Measurements from ENCODE around the gene CRIP3. TPM values are rescaled to one million over a fixed set of nuclear protein-coding genes. Genes with fewer than 3 reads are reported as not detected.

Gene CRIP3
- total and polyA plus RNA-seq, 10 donors = 6.4 to 36.5 (median 8.6) TPM

- Histone ChIP-seq H3K4me3 (peak overlapping the region in 7 of 8 donors; percentile 8 to 62 (median 32)), H3K27me3 (replicated peaks in 1 of 7) (peaks cover 0 to 44% (median 11%) of the 10 kb centered on the region in 7 donors), H3K36me3 (no peaks in the 10 kb centered on the region), H3K4me1 (peaks cover 0 to 42% (median 25%) of the 10 kb centered on the region in 6 donors), H3K27ac (peak overlapping the region in 6 of 8 donors; percentile 14 to 66 (median 46)), H3K9me3 (no peaks in the 10 kb centered on the region)
- peak in 2 of 3 donors; percentile 26 to 27 for TF ChIP-seq POLR2AphosphoS5 (IDR thresholded peaks at IDR 0.05)
- no peak for TF ChIP-seq POLR2A (IDR thresholded peaks at IDR 0.05)
- 3 to 5% (median 4%) methylated on average over 37 to 44 of the region's 44 CpGs for WGBS, 5 donors
- no peak for DNase-seq
- intact Hi-C loops (cut with DNase I; ENCODE audit: low total_unique reads) = no loop called here
Measured at GRCh38 chr6:43269273-43270007, 39.2 kb downstream of the CRIP3 start.

- intact Hi-C loops (cut with DNase I; ENCODE audit: low total_unique reads) = no loop called here
- Histone ChIP-seq H3K27me3 (replicated peaks in 1 of 7) (peaks cover 0 to 37% (median 11%) of the 10 kb centered on the region in 7 donors), H3K4me3 (peak overlapping the region in 3 of 8 donors; percentile 32 to 62 (median 41)), H3K36me3 (no peaks in the 10 kb centered on the region), H3K9me3 (no peaks in the 10 kb centered on the region), H3K27ac (peak overlapping the region in 6 of 8 donors; percentile 26 to 66 (median 53)), H3K4me1 (peaks cover 0 to 42% (median 25%) of the 10 kb centered on the region in 6 donors)
- TF ChIP-seq POLR2A (IDR thresholded peaks at IDR 0.05) (no peak), CTCF (IDR thresholded peaks at IDR 0.05 in 8 of 11, conservative IDR thresholded peaks at IDR 0.05 in 3 of 11) (no peak), POLR2AphosphoS5 (IDR thresholded peaks at IDR 0.05) (no peak)
- WGBS, 5 donors = 65 to 76% (median 75%) methylated on average over 10 of the region's 10 CpGs
- DNase-seq = no peak
Measured at GRCh38 chr6:43268782-43269272, 39.8 kb downstream of the CRIP3 start.

- Histone ChIP-seq H3K4me1 (peaks cover 0 to 46% (median 25%) of the 10 kb centered on the region in 6 donors), H3K27ac (peak overlapping the region in 6 of 8 donors; percentile 40 to 66 (median 53)), H3K27me3 (replicated peaks in 1 of 7) (peaks cover 0 to 35% (median 11%) of the 10 kb centered on the region in 7 donors), H3K9me3 (no peaks in the 10 kb centered on the region), H3K4me3 (no peak overlapping the region), H3K36me3 (no peaks in the 10 kb centered on the region)
- intact Hi-C loops (cut with DNase I; ENCODE audit: low total_unique reads) = no loop called here
- TF ChIP-seq POLR2AphosphoS5 (IDR thresholded peaks at IDR 0.05) (peak in 1 of 3 donors; percentile 28), CTCF (IDR thresholded peaks at IDR 0.05 in 8 of 11, conservative IDR thresholded peaks at IDR 0.05 in 3 of 11) (no peak)
- no peak for DNase-seq
- 53 to 83% (median 61%) methylated on average over 1 to 3 of the region's 3 CpGs for WGBS, 5 donors
Measured at GRCh38 chr6:43268355-43268700, 40.3 kb downstream of the CRIP3 start.

GRCh38 chr6:43267619-43268354 is 40.8 kb downstream of the CRIP3 start:
- Histone ChIP-seq H3K36me3 (no peaks in the 10 kb centered on the region), H3K27ac (peak overlapping the region in 6 of 8 donors; percentile 40 to 66 (median 53)), H3K4me1 (peaks cover 0 to 47% (median 25%) of the 10 kb centered on the region in 6 donors), H3K4me3 (no peak overlapping the region), H3K27me3 (replicated peaks in 1 of 7) (peaks cover 0 to 30% (median 11%) of the 10 kb centered on the region in 7 donors), H3K9me3 (no peaks in the 10 kb centered on the region)
- 86 to 92% (median 89%) methylated on average over 7 of the region's 7 CpGs for WGBS, 5 donors
- intact Hi-C loops (cut with DNase I; ENCODE audit: low total_unique reads) = no loop called here
- DNase-seq = no peak
- TF ChIP-seq POLR2A (IDR thresholded peaks at IDR 0.05) = no peak
- TF ChIP-seq POLR2AphosphoS5 (IDR thresholded peaks at IDR 0.05) = no peak
- TF ChIP-seq CTCF (IDR thresholded peaks at IDR 0.05 in 8 of 11, conservative IDR thresholded peaks at IDR 0.05 in 3 of 11) = no peak
